GM23338 (cell line): ENCODE measurements around the gene ZNF749. TPM values are rescaled to one million over a fixed set of nuclear protein-coding genes. Genes with fewer than 3 reads are reported as not detected.

ENCODE experiments used
- ATAC-seq: fragments of 200-7000 bp; cut with Tn5 transposase; 3 replicates; pipeline ENCODE4 v1.9.1; 2020
- DNase-seq: peaks from one replicate; pipeline ENCODE4 v3.0.0-alpha.2; 2015; ENCODE audit warnings: low spot score
- H2AFZ ChIP-seq: fragments of 200-600 bp; sonication (generic); 2 replicates; pipeline ENCODE4 v1.8.0; 2016; ENCODE audit warnings: antibody characterized with exemption, mild to moderate bottlenecking, moderate library complexity
- H3F3A ChIP-seq: fragments of 200-600 bp; sonication (generic); replicated peaks from 2 replicates; pipeline ENCODE4 v1.8.0; 2017; ENCODE audit warnings: antibody characterized with exemption, mixed run types, low read depth
- H3K27ac ChIP-seq: fragments of 200-600 bp; sonication (generic); 2 replicates; pipeline ENCODE4 v1.6.1; 2016; ENCODE audit warnings: low read depth
- H3K27me3 ChIP-seq: fragments of 200-600 bp; sonication (generic); 2 replicates; pipeline ENCODE4 v1.8.0; 2016; ENCODE audit warnings: mild to moderate bottlenecking, mixed run types, moderate library complexity; ENCODE audit not compliant: insufficient read depth
- H3K36me3 ChIP-seq: fragments of 200-600 bp; sonication (generic); 2 replicates; pipeline ENCODE4 v1.8.0; 2016; ENCODE audit warnings: mild to moderate bottlenecking; ENCODE audit not compliant: insufficient read depth
- H3K4me1 ChIP-seq: fragments of 200-600 bp; sonication (generic); 2 replicates; pipeline ENCODE4 v1.8.0; 2016; ENCODE audit warnings: mild to moderate bottlenecking, moderate library complexity; ENCODE audit not compliant: insufficient read depth
- H3K4me2 ChIP-seq: fragments of 200-600 bp; sonication (generic); 2 replicates; pipeline ENCODE4 v1.7.1; 2017; ENCODE audit warnings: mixed run types
- H3K4me3 ChIP-seq: fragments of 200-600 bp; sonication (generic); 2 replicates; pipeline ENCODE4 v1.6.1; 2016; ENCODE audit warnings: mixed run types
- H3K79me2 ChIP-seq: fragments of 200-600 bp; sonication (generic); replicated peaks from 2 replicates; pipeline ENCODE4 v1.8.0; 2017; ENCODE audit warnings: mild to moderate bottlenecking; ENCODE audit not compliant: insufficient read depth
- H3K9me2 ChIP-seq: fragments of 200-600 bp; sonication (generic); 2 replicates; pipeline ENCODE4 v1.8.0; 2017; ENCODE audit not compliant: insufficient read depth
- H4K20me1 ChIP-seq: fragments of 200-600 bp; sonication (generic); replicated peaks from 2 replicates; pipeline ENCODE4 v1.8.0; 2017; ENCODE audit warnings: mild to moderate bottlenecking; ENCODE audit not compliant: insufficient read depth
- H3K27ac Mint-ChIP-seq: 2 replicates; pipeline ENCODE4 v1.8.0; 2020; ENCODE audit warnings: inconsistent platforms, mild to moderate bottlenecking, moderate library complexity, mixed read lengths
- H3K27me3 Mint-ChIP-seq: 3 replicates; pipeline ENCODE4 v1.8.0; 2022; ENCODE audit warnings: low read depth, mild to moderate bottlenecking, moderate library complexity, mixed read lengths, inconsistent platforms; ENCODE audit not compliant: insufficient read depth, poor library complexity
- H3K36me3 Mint-ChIP-seq: 3 replicates; pipeline ENCODE4 v1.8.0; 2021; ENCODE audit warnings: low read depth, mild to moderate bottlenecking, inconsistent platforms, moderate library complexity, mixed read lengths
- H3K4me1 Mint-ChIP-seq: 3 replicates; pipeline ENCODE4 v1.8.0; 2020; ENCODE audit warnings: mild to moderate bottlenecking, inconsistent platforms, mixed read lengths
- H3K4me3 Mint-ChIP-seq: 3 replicates; pipeline ENCODE4 v1.8.0; 2021; ENCODE audit warnings: moderate library complexity, mild to moderate bottlenecking, inconsistent platforms, mixed read lengths
- H3K9me3 Mint-ChIP-seq: 3 replicates; pipeline ENCODE4 v1.8.0; 2020; ENCODE audit warnings: moderate library complexity, mild to moderate bottlenecking, inconsistent platforms, mixed read lengths
- CREB1 ChIP-seq: fragments of 250-450 bp; sonication (Bioruptor Pico); IDR thresholded peaks from 2 replicates; pipeline ENCODE4 v1.5.0; 2020; ENCODE audit warnings: low read depth, mild to moderate bottlenecking, moderate library complexity
- POLR2AphosphoS5 ChIP-seq: IDR thresholded peaks from 2 replicates; pipeline ENCODE4 v1.6.1; 2016; ENCODE audit warnings: antibody characterized with exemption, low read depth
- REST ChIP-seq: IDR thresholded peaks from one replicate; pipeline ENCODE4 v1.6.1; 2018; ENCODE audit warnings: antibody characterized with exemption; ENCODE audit not compliant: unreplicated experiment
- STAT1 ChIP-seq: IDR thresholded peaks from one replicate; pipeline ENCODE4 v1.6.1; 2016; ENCODE audit warnings: antibody characterized with exemption; ENCODE audit not compliant: unreplicated experiment
- ZNF331 ChIP-seq: fragments of 250-450 bp; sonication (Bioruptor Pico); IDR thresholded peaks from 2 replicates; pipeline ENCODE4 v1.5.0; 2020; ENCODE audit warnings: low read depth, mild to moderate bottlenecking, moderate library complexity
- ZNF462 ChIP-seq: fragments of 250-450 bp; sonication (Bioruptor Pico); IDR thresholded peaks from 2 replicates; pipeline ENCODE4 v1.5.0; 2020; ENCODE audit warnings: mild to moderate bottlenecking, moderate library complexity
- polyA plus RNA-seq: library from polyadenylated mRNA; unstranded; fragments of >200 nt; fragmentation: Nextera tagmentation; extraction: Ambion mirVana; gene quantifications from 2 replicates; pipeline ENCODE4 v1.2.1, GENCODE V29; 2016
- total RNA-seq: library from RNA; depleted of rRNA; stranded (reverse); fragments of >200 nt; shearing (Covaris generic); gene quantifications from 2 replicates; pipeline ENCODE4 v1.2.3, GENCODE V29; 2014

Gene ZNF749
- total and polyA plus RNA-seq, 2 experiments from 2014 or later = 26.4 to 30.1 TPM

DNA sequence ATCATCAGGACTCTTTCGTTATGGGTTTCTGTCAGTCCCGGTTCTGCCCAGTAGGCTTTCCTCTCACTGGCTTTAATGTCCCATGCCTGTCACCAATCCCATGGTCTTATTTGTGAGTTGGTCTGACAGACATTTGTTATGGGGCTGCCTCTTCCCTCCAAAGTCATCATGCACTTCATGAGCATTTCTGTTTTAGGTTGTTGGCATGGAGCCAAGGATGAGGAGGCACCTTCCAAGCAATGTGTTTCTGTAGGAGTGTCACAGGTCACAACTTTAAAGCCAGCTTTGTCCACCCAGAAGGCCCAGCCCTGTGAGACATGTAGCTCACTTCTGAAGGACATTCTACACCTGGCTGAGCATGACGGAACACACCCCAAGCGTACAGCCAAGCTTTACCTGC is 15.7 kb upstream of the ZNF749 start (continued):
- no peak for TF ChIP-seq ZNF462 (CRISPR knock-in tag)
- TF ChIP-seq CREB1 = no peak
- no peak for TF ChIP-seq STAT1
- TF ChIP-seq REST = no peak

DNA sequence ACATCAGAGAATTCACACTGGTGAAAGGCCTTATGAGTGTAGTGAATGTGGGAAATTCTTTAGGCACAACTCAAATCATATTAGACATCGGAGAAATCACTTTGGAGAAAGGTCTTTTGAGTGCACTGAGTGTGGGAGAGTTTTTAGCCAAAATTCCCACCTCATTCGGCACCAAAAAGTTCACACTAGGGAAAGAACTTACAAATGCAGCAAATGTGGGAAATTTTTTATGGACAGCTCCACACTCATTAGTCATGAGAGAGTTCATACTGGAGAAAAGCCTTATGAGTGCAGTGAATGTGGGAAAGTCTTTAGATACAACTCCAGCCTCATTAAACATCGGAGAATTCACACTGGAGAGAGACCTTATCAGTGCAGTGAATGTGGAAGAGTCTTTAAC is 14.1 kb upstream of the ZNF749 start:
- Histone ChIP-seq H3K4me1 (no peaks in the 10 kb centered on the region), H3K27me3 (no peaks in the 10 kb centered on the region), H3K4me2 (no peak overlapping the region), H3K79me2 (peaks cover 2% of the 10 kb centered on the region; the same call in 1 of the 2 replicates), H3K27ac (no peak overlapping the region), H4K20me1 (no peaks in the 10 kb centered on the region; the same call in 1 of the 2 replicates), H2AFZ (no peak overlapping the region), H3F3A (no peaks in the 10 kb centered on the region), H3K4me3 (no peak overlapping the region), H3K36me3 (peaks cover 3% of the 10 kb centered on the region), H3K9me2 (no peaks in the 10 kb centered on the region)
- Mint-ChIP-seq H3K9me3 (no peaks in the 10 kb centered on the region), H3K36me3 (peaks cover 33% of the 10 kb centered on the region), H3K27me3 (peaks cover 4% of the 10 kb centered on the region), H3K4me1 (no peaks in the 10 kb centered on the region), H3K4me3 (no peak overlapping the region), H3K27ac (no peak overlapping the region)
- DNase-seq (no peak), ATAC-seq (no peak)
- TF ChIP-seq REST (no peak), ZNF331 (CRISPR knock-in tag) (no peak), POLR2AphosphoS5 (no peak)
